A204.1 (cell line): Measurements from ENCODE around the gene TSNAXIP1.
A peak's percentile ranks its signal among the peaks of the same experiment; 100 is the strongest.

Experiments
- FAIRE-seq: peaks from 2 replicates; lab custom pipeline; 2012; peaks lifted over from hg19 to GRCh38; lab: Jason Lieb, UNC

TSNAXIP1 gene

GRCh38 chr16:67806428-67807147, at the start of gene TSNAXIP1, which contains the start of gene RANBP10:
Gene TSNAXIP1 (plus strand): TSS chr16:67806889. CDS start chr16:67807150, 261 bp downstream.
Gene RANBP10 (minus strand): TSS chr16:67806560. CDS start chr16:67806536, 24 bp downstream.
- FAIRE-seq, result peak; percentile 96

GRCh38 chr16:67758006-67758405, 48.7 kb upstream of the TSNAXIP1 start:
- FAIRE-seq, result no peak

GRCh38 chr16:67758966-67759365, 47.7 kb upstream of the TSNAXIP1 start:
- no peak for FAIRE-seq

GRCh38 chr16:67760206-67760955, 46.3 kb upstream of the TSNAXIP1 start:
- FAIRE-seq, result no peak

GRCh38 chr16:67760956-67761230, 45.8 kb upstream of the TSNAXIP1 start:
- no peak for FAIRE-seq

- FAIRE-seq, result no peak
These were observed 44.8 kb upstream of the TSNAXIP1 start for GRCh38 chr16:67761924-67762323.

GRCh38 chr16:67762385-67762784, 44.3 kb upstream of the TSNAXIP1 start:
- FAIRE-seq, result no peak

GRCh38 chr16:67763066-67763465, 43.6 kb upstream of the TSNAXIP1 start:
- FAIRE-seq, result no peak

- no peak for FAIRE-seq
These were observed 42.5 kb upstream of the TSNAXIP1 start for GRCh38 chr16:67764158-67764667.

GRCh38 chr16:67766291-67766690, 40.4 kb upstream of the TSNAXIP1 start:
- FAIRE-seq, result no peak

- no peak for FAIRE-seq
These were observed 38.7 kb upstream of the TSNAXIP1 start for GRCh38 chr16:67767953-67768352.

GRCh38 chr16:67770346-67770991, 36.2 kb upstream of the TSNAXIP1 start:
- no peak for FAIRE-seq

GRCh38 chr16:67773099-67773498, 33.6 kb upstream of the TSNAXIP1 start:
- no peak for FAIRE-seq

- FAIRE-seq, result no peak
These were observed 32.9 kb upstream of the TSNAXIP1 start for GRCh38 chr16:67773569-67774456.

GRCh38 chr16:67774457-67774853, 32.2 kb upstream of the TSNAXIP1 start:
- no peak for FAIRE-seq

- FAIRE-seq, result no peak
These were observed 31.4 kb upstream of the TSNAXIP1 start for GRCh38 chr16:67775273-67775672.

GRCh38 chr16:67779256-67780014, 27.3 kb upstream of the TSNAXIP1 start:
- no peak for FAIRE-seq

- FAIRE-seq, result no peak
These were observed 25.7 kb upstream of the TSNAXIP1 start for GRCh38 chr16:67780847-67781564.

- FAIRE-seq, result no peak
These were observed 25.1 kb upstream of the TSNAXIP1 start for GRCh38 chr16:67781565-67781921.

- no peak for FAIRE-seq
These were observed 23.9 kb upstream of the TSNAXIP1 start for GRCh38 chr16:67782567-67783352.
